Lung microvascular endothelial cell (primary cell): Measurements from ENCODE around the gene RNF25. TPM values are rescaled to one million over a fixed set of nuclear protein-coding genes. Genes with fewer than 3 reads are reported as not detected.

Experiments
- DNase-seq, 2 donors: peaks; one replicate each; pipeline versions ENCODE4 v3.0.0 to v3.0.0-alpha.2; 2010; ENCODE audit warnings: low read depth in 2 of 2
- total RNA-seq: library from RNA; depleted of rRNA; stranded (reverse); fragments of >200 nt; gene quantifications from 2 replicates; pipeline ENCODE4 v1.2.1, GENCODE V29; 2014

The RNF25 gene
- total RNA-seq, 1 donor from 2014 or later, result 36.7 TPM

GRCh38 chr2:218626369-218626768, 45.4 kb downstream of the RNF25 start:
- no peak for DNase-seq

GRCh38 chr2:218623366-218623705, 48.5 kb downstream of the RNF25 start:
- DNase-seq, result peak in 1 of 2 donors; percentile 26

- DNase-seq, result peak in 1 of 2 donors; percentile 17
Measured at GRCh38 chr2:218622606-218623365, 49.0 kb downstream of the RNF25 start.

- no peak for DNase-seq
Measured at GRCh38 chr2:218621007-218621406, 50.8 kb downstream of the RNF25 start.

- DNase-seq, result peak in 1 of 2 donors; percentile 17
Measured at GRCh38 chr2:218618102-218618860, 53.5 kb downstream of the RNF25 start.

- no peak for DNase-seq
Measured at GRCh38 chr2:218615868-218616315, 55.9 kb downstream of the RNF25 start.

Other genes starting within 250 kb of the RNF25 start
- 4.8 and 8.9 TPM in 2 replicates for gene USP37, start 103.7 kb downstream of the RNF25 start, total RNA-seq
- 35.7 and 38.3 TPM in 2 replicates for gene CNOT9, start 103.2 kb downstream of the RNF25 start, total RNA-seq
- 0.40 and 1.7 TPM in 2 replicates for gene PLCD4, start 64.1 kb downstream of the RNF25 start, total RNA-seq
- gene ZNF142, start 12.4 kb downstream of the RNF25 start, total RNA-seq, result 3.3 and 6.2 TPM in 2 replicates
- gene BCS1L, start 12.3 kb downstream of the RNF25 start, total RNA-seq, result 19.2 and 24.4 TPM in 2 replicates
- gene STK36, start 84 bp upstream of the RNF25 start, total RNA-seq, result 3.7 and 6.9 TPM in 2 replicates
- gene TTLL4, start 38.8 kb upstream of the RNF25 start, total RNA-seq, result 4.1 and 5.8 TPM in 2 replicates
- gene CYP27A1, start 110.1 kb upstream of the RNF25 start, total RNA-seq, result 5.0 and 7.1 TPM in 2 replicates
- gene PRKAG3, start 159.8 kb upstream of the RNF25 start, total RNA-seq, result not detected in 2 replicates
- gene WNT6, start 187.8 kb upstream of the RNF25 start, total RNA-seq, result not detected in 2 replicates
- gene WNT10A, start 208.8 kb upstream of the RNF25 start, total RNA-seq, result not detected in 2 replicates